ENCODE data around the gene ADAMTS2.

- TF ChIP-seq, protein P1, sequence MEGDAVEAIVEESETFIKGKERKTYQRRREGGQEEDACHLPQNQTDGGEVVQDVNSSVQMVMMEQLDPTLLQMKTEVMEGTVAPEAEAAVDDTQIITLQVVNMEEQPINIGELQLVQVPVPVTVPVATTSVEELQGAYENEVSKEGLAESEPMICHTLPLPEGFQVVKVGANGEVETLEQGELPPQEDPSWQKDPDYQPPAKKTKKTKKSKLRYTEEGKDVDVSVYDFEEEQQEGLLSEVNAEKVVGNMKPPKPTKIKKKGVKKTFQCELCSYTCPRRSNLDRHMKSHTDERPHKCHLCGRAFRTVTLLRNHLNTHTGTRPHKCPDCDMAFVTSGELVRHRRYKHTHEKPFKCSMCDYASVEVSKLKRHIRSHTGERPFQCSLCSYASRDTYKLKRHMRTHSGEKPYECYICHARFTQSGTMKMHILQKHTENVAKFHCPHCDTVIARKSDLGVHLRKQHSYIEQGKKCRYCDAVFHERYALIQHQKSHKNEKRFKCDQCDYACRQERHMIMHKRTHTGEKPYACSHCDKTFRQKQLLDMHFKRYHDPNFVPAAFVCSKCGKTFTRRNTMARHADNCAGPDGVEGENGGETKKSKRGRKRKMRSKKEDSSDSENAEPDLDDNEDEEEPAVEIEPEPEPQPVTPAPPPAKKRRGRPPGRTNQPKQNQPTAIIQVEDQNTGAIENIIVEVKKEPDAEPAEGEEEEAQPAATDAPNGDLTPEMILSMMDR (IDR thresholded peaks at IDR 0.05 in 8 of 11, conservative IDR thresholded peaks at IDR 0.05 in 3 of 11), result no peak
- TF ChIP-seq POLR2A (IDR thresholded peaks at IDR 0.05) (no peak), POLR2AphosphoS5 (IDR thresholded peaks at IDR 0.05) (no peak)
Observed at GRCh38 chr5:179184521-179185050, 160.7 kb downstream of the ADAMTS2 start.
